ENCODE measurements around the gene RASGRF2.
"Not testable (repeated sequence)": the region's sequence is repeated elsewhere in the genome, so short reads cannot be mapped to it uniquely, and the experiment has no call there.

RASGRF2 gene

DNA sequence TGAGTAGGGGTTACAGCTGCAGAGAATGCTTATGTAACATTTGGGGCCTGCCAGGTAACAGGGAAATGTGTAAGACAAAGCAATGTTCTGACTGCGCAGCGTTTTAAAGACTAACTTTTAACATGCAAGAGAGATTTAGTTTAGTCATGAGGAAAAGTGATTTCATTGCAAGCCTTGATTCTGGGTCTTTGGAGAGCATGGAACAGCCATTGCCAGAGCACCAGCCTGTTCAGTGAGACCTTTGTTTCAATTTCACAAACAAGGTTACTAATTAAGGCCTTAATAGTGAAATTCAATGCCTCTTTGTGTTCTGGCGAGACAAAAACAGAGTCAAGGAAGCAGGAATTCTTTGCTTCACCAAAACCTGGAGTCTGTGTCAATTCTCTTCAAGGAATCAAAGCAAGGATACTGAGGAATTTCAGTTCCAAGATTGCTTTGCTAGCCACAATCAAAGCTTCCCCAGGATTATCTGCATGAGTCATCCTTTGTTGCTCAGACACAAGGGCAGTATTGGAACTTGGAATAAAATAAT is 287.3 kb downstream of the RASGRF2 start:
- DNase-seq: no peak

DNA sequence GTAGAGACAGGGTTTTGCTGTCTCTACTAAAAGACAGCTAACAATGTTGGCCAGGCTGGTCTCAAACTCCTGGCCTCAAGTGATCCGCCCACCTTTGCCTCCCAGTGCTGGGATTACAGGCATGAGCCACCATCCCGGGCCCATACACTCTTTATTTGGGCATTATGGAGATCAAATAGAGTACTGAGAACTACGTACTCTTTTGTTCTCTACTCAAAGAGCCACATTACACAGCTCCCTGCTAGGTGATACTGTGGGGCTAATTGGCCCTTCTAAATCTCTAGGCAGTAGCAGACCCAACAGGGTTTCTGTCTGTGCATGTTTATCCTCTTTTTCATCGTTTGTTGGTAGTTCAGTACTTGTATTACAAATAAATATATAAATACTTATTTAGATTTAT is 289.1 kb downstream of the RASGRF2 start:
- DNase-seq: no peak

DNA sequence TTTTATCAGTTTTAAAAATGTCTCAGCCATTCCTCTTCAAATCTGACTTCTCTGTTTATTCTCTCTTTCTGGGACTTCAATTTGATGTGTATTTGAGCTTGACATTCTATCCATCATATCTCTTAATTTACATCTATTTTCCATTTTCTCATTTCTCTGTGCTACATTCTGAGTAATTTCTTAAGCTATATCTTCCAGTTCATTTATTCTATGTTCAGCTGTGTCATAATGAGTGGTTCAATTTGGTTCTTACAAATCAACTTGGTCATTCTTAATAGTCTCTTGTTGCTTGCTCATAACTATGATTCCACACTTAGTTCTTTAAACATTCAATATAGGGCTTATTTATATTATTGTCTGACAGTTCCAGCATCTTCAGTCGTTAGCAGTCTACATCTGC is 289.8 kb downstream of the RASGRF2 start:
- no peak for DNase-seq

DNA sequence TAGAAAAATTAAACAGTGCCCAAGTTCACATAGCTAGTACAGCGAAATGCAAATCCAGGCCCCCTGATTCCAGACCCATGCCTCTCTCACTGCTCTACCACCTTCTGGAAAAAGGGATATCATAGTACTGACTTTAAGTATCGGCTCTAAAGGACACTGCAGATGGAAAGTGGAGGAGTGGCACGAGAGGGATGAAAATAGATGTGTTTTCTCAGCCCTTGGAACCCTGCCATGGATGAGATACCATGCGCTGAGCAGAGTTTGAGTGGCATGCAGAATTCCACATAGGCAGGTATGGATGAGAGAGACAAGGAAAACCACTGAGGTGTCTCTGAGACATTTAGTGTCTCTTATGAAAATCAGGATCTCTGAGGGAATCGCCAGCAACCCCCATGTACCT is 291.8 kb downstream of the RASGRF2 start:
- no peak for DNase-seq

DNA sequence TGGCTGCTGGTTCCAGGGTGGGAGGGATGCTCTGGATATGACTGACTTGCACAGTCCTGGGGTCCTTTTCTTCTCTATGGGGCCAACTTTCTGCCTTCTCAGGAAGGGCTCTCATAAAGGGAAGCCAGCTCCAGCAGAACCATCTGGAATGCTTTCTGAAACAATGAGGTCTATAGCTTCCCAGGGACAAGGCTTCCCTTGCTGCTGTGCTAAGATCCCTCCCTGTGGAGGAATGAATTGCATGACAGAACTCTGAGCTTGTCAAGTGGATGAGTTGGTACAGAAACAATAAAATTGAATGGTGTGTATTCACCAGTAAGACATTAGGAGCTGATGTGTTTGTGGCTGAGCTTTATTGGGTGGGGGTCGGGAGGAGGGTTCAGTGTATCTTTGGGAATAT is 292.7 kb downstream of the RASGRF2 start:
- no peak for DNase-seq

DNA sequence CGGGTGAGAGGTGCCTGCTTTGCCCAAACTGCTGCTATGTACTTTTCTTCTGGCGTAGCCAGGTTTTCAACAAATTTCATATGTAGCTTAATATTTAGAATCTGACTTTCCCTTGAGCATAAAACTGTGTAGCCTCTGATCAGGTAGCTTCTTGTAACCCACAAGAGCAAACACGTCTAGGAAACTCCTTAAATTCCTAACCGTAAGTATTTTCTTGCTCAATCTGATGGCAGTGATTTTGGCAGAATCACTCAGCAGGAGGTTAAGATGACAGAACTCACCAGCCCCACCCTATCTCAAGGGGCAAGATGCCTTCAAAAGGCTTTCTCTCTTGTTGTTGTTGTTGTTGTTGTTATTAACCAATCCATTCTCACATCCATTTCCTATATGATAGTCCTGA is 293.7 kb downstream of the RASGRF2 start:
- DNase-seq: no peak

DNA sequence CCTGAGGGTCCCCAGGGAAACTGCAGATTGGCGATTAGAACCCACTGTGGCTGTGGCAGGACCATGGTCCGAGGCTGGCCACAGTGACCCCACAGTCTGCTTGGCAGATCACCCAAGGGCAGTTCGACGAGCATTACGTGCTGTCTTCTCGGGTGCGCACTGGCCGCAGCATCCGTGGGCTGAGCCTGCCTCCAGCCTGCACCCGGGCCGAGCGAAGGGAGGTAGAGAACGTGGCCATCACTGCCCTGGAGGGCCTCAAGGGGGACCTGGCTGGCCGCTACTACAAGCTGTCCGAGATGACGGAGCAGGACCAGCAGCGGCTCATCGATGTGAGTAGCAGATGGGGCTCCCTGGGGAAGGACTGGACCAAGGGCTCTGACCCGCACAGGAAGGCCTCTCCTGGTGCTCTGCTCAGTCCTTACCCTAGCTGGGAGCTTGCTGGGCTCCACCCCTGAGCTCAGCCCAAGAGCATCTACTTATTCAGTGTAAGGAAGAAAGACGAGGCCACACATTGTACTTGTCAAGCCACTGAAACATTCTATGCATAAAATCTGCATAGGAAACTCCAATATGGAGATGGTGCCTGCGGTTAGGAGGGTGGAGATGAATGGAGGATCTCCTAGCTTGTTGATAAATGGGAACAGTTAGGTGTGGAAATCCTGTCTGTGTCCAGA is 294.9 kb downstream of the RASGRF2 start:
- DNase-seq: no peak

DNA sequence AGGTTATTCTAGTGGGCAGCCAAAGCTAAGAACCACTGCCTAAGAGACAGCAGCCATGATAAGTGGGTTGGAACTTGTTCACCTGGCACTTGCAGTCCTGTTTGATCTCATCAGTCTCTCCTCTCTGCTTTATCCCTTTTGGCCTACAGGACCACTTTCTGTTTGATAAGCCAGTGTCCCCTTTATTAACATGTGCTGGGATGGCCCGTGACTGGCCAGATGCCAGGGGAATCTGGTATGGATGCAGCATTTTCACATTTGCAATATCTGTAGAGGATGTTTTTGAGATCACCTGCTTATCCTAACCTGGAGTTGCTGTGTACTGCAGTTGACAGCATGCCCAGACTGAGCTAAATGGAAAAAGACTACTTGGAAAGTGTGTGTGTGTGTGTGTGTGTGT is 296.6 kb downstream of the RASGRF2 start:
- no peak for DNase-seq

DNA sequence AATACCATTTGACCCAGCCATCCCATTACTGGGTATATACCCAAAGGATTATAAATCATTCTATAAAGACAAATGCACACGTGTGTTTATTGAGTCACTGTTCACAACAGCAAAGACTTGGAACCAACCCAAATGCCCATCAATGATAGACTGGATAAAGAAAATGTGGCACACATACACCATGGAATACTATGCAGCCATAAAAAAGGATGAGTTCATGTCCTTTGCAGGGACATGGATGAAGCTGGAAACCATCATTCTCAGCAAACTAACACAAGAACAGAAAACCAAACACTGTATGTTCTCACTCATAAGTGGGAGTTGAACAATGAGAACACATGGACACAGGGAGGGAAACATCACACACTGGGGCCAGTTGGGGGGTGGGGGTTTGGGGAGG is 302.6 kb downstream of the RASGRF2 start:
- DNase-seq: not testable (repeated sequence)

DNA sequence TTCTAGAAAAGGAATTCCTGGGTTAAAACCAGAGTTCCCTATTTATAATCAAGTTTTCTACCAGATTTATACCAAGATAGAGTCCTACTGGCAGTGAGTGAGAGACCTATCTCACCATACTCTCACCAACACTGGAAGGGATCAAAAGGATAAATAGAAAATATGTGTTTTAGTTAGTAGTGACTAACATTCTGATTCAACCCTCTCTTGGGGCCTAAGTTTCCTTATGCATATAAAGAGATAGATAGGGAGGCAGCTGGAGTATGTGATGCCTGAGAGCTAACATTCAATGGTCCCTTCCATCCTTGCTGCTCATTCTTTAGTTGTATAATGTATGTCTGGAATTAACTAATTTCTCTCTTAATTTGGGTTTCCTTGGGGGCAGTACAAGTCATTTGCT is 304.9 kb downstream of the RASGRF2 start:
- DNase-seq: no peak

DNA sequence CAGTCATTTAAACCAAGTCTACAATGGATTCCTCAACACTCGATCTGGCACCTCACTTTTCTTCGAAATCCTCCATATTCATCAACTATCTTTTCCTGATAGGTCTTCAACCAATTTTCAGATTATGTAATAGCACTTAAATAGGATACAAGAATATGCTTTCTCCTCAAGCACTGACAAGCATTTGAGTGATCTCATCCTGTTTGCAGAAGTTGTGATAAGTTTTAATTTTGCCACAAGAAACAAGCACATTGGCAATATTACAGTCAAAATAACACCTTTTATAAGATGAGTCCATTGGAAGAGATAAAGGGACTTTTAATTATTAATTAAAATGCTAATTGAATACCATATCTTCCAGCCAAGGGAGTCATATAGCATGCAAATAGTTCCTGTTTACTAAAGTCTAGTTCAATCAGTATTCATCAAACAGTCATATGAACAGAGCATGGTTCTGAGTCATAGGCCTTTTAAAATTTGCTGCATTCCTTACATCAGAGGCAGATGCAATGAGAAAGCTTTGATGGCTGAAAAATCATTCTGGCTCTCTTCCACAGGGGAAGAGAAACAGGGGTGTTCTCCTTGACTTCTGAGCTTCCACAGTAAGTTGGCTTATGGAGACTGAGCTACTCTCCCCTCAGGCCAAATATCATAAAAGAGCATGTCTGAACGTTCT is 308.5 kb downstream of the RASGRF2 start:
- DNase-seq: no peak

DNA sequence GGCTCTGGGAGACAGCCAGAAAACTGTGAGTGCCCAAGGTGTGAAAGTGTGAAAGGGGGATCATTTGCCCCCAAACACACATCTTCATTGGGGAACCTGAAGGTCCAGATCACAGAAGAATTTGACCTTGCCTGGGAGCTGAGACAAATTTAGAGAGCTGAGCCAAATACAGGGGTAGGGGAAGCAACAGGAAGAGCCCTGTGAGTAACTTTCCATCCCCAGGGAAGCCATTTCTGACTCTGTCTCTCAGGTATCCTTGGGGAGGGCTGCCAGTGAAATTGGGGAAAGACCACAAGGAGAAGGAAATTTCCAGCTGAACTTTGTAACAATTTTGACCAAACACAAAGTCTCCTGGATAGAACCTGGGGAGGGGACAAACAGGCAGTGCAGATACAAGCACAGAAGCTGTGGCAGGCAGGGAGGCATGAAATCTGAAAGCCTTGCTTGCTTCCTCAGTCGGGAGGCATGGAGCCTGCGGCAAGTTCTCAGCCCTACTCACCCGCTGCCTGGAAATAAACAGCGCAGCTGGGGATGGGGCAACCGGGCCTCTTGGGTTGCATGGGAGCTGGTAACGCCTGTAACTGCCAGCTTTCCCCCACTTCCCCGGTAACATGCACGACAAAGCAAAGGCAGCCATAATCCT is 309.7 kb downstream of the RASGRF2 start:
- DNase-seq: no peak

DNA sequence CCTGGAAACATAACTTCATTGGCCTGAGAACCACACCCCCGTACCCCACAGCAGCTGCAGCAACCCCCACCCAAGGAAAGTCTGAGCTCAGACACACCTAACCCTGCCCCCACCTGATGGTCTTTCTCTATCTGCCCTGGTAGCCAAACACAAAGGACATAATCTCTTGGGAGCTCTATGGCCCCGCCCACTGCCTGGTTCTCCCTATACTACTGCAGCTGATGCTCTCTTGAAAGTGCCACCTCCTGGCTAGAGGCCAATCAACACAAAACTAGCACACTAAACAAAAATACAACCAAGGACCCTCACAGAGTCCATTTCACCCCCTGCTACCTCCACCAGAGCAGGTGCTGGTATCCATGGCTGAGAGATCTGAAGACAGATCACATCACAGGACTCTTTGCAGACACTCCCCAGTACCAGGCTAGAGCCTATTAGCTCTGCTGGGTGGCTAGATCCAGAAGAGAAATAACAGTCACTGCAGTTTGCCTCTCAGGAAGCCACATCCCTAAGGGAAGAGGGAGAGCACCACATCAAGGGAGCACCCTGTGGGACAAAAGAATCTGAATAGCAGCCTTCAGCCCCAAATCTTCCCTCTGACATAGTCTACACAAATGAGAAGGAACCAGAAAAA is 310.3 kb downstream of the RASGRF2 start:
- not testable (repeated sequence) for DNase-seq
